Spleen (tissue), 11 donors: ENCODE measurements around the gene TXN2. TPM values are rescaled to one million over a fixed set of nuclear protein-coding genes. Genes with fewer than 3 reads are reported as not detected.

Experiments
- DNase-seq: peaks from one replicate; pipeline ENCODE4 v3.0.0-alpha.2; 2020
- H3K27ac ChIP-seq, 8 donors: fragments of 200-600 bp; sonication (generic) in 7 of 8; 1 replicate in 4 of 8; 2 replicates in 4 of 8; pipeline versions ENCODE4 v1.5.0 to v1.8.0; 2016 to 2021; ENCODE audit warnings: inconsistent platforms in 4 of 8, mild to moderate bottlenecking in 4 of 8, moderate library complexity in 1 of 8
- H3K27me3 ChIP-seq, 7 donors: fragments of 200-600 bp; sonication (generic) in 6 of 7; replicated peaks in 1 of 7; 1 replicate in 4 of 7; 2 replicates in 3 of 7; pipeline versions ENCODE4 v1.5.0 to v1.8.0; 2016 to 2021; ENCODE audit warnings: inconsistent platforms in 3 of 7, mild to moderate bottlenecking in 1 of 7
- H3K36me3 ChIP-seq, 6 donors: fragments of 200-600 bp; sonication (generic) in 5 of 6; 1 replicate in 4 of 6; 2 replicates in 2 of 6; pipeline versions ENCODE4 v1.5.0 to v1.8.0; 2016 to 2021; ENCODE audit warnings: inconsistent platforms in 2 of 6
- H3K4me1 ChIP-seq, 6 donors: fragments of 200-600 bp; sonication (generic) in 5 of 6; 1 replicate in 3 of 6; 2 replicates in 3 of 6; pipeline versions ENCODE4 v1.5.0 to v1.8.0; 2016 to 2021; ENCODE audit warnings: inconsistent platforms in 3 of 6
- H3K4me3 ChIP-seq, 8 donors: fragments of 200-600 bp; sonication (generic) in 7 of 8; 1 replicate in 4 of 8; 2 replicates in 4 of 8; pipeline versions ENCODE4 v1.5.0 to v1.8.0; 2016 to 2021; ENCODE audit warnings: inconsistent platforms in 4 of 8, mild to moderate bottlenecking in 4 of 8, moderate library complexity in 2 of 8
- H3K9me3 ChIP-seq, 8 donors: fragments of 200-600 bp; sonication (generic) in 7 of 8; 1 replicate in 4 of 8; 2 replicates in 4 of 8; pipeline versions ENCODE4 v1.5.0 to v1.8.0; 2016 to 2021; ENCODE audit warnings: inconsistent platforms in 4 of 8
- POLR2A ChIP-seq, 3 donors: fragments of 450-650 bp; IDR thresholded peaks; one replicate each; pipeline ENCODE4 v1.5.1; 2017; ENCODE audit warnings: antibody characterized with exemption in 3 of 3, mild to moderate bottlenecking in 1 of 3
- POLR2AphosphoS5 ChIP-seq, 3 donors: sonication (generic); formaldehyde crosslinking; IDR thresholded peaks; one replicate each; pipeline ENCODE4 v1.5.1; 2017; ENCODE audit warnings: antibody characterized with exemption in 3 of 3
- WGBS, 5 donors: extraction: QIAGEN DNeasy Blood & Tissue Kit in 3 of 5; methylation state at CpG; one replicate each; pipeline versions ENCODE4 v1.1.5 to v1.1.7; 2013 to 2018; 5-methylcytosine and 5-hydroxymethylcytosine counted together
- intact Hi-C: fragments of 100-400 bp; cut with DNase I; formaldehyde crosslinking; loops from one replicate; pipeline ENCODE4 v1.15.0; 2023; ENCODE audit warnings: low total_unique reads
- polyA plus RNA-seq, 3 donors: library from polyadenylated mRNA; stranded (reverse); fragments of 200-250 nt; gene quantifications; one replicate each; pipeline ENCODE4 v1.2.1, GENCODE V29; 2013
- total RNA-seq, 7 donors: library from RNA; depleted of rRNA in 3 of 7; stranded (reverse); fragments of >200 nt in 3 of 7; fragmentation: NEBNext Ultra II Directional in 4 of 7; extraction: Animal tissue kit (Norgen Biotek cat#: 25700) in 4 of 7; gene quantifications; one replicate each; pipeline versions ENCODE4 v1.1.0 to v1.2.1, GENCODE V29; 2016 to 2021
- TF ChIP-seq, protein P1 (sequence below), 11 experiments: fragments of 200-600 bp in 7 of 11; fragments of 450-650 bp in 4 of 11; sonication (generic) in 4 of 11; IDR thresholded peaks in 8 of 11; conservative IDR thresholded peaks in 3 of 11; 1 replicate in 7 of 11; 2 replicates in 4 of 11; pipeline versions ENCODE4 v1.4.0 to v1.8.0; 2016 to 2021; ENCODE audit warnings: antibody characterized with exemption in 11 of 11, inconsistent platforms in 4 of 11, mild to moderate bottlenecking in 1 of 11
- donor health status: healthy with polysubstance abuse.
- donor health status: DM: no; HTN: no; CAD: no; lungs with moderate emphysema.
- donor health status: DM: no; HTN: no; CAD: no.
- donor health status: Bipolar disorder and iron deficiency.
- donor health status: healthy.
- donor health status: DM: no; HTN: no; CAD: no.
- donor health status: DM: yes; HTN: yes; CAD: no.

TXN2 gene
- total and polyA plus RNA-seq, 10 donors = 52.6 to 105 (median 68.7) TPM

GRCh38 chr22:36469094-36469710 is 12.2 kb downstream of the TXN2 start:
- H3K4me1 ChIP-seq = peaks cover 9 to 98% (median 57%) of the 10 kb centered on the region in 6 donors
- 84 to 95% (median 89%) methylated on average over 14 of the region's 14 CpGs for WGBS, 5 donors
- peak overlapping the region in 5 of 8 donors; percentile 57 to 78 (median 72) for H3K27ac ChIP-seq
- H3K9me3 ChIP-seq = no peaks in the 10 kb centered on the region
- DNase-seq = no peak
- TF ChIP-seq, protein P1, sequence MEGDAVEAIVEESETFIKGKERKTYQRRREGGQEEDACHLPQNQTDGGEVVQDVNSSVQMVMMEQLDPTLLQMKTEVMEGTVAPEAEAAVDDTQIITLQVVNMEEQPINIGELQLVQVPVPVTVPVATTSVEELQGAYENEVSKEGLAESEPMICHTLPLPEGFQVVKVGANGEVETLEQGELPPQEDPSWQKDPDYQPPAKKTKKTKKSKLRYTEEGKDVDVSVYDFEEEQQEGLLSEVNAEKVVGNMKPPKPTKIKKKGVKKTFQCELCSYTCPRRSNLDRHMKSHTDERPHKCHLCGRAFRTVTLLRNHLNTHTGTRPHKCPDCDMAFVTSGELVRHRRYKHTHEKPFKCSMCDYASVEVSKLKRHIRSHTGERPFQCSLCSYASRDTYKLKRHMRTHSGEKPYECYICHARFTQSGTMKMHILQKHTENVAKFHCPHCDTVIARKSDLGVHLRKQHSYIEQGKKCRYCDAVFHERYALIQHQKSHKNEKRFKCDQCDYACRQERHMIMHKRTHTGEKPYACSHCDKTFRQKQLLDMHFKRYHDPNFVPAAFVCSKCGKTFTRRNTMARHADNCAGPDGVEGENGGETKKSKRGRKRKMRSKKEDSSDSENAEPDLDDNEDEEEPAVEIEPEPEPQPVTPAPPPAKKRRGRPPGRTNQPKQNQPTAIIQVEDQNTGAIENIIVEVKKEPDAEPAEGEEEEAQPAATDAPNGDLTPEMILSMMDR (IDR thresholded peaks at IDR 0.05 in 8 of 11, conservative IDR thresholded peaks at IDR 0.05 in 3 of 11) = no peak
- TF ChIP-seq POLR2AphosphoS5 (IDR thresholded peaks at IDR 0.05) (no peak), POLR2A (IDR thresholded peaks at IDR 0.05) (no peak)
- H3K36me3 ChIP-seq = peaks cover 0 to 68% (median 28%) of the 10 kb centered on the region in 6 donors
- intact Hi-C loops = no loop called here
- H3K27me3 ChIP-seq = no peaks in the 10 kb centered on the region
- no peak overlapping the region for H3K4me3 ChIP-seq

- H3K9me3 ChIP-seq = no peaks in the 10 kb centered on the region
- peak overlapping the region in 6 of 8 donors; percentile 10 to 97 (median 87) for H3K27ac ChIP-seq
- peaks cover 0 to 56% (median 18%) of the 10 kb centered on the region in 6 donors for H3K36me3 ChIP-seq
- H3K27me3 ChIP-seq = no peaks in the 10 kb centered on the region
- intact Hi-C loops = no loop called here
- TF ChIP-seq, protein P1 (IDR thresholded peaks at IDR 0.05 in 8 of 11, conservative IDR thresholded peaks at IDR 0.05 in 3 of 11) = no peak
- TF ChIP-seq POLR2A (IDR thresholded peaks at IDR 0.05) (no peak), POLR2AphosphoS5 (IDR thresholded peaks at IDR 0.05) (no peak)
- 26 to 45% (median 32%) methylated on average over 7 of the region's 7 CpGs for WGBS, 5 donors
- H3K4me3 ChIP-seq = no peak overlapping the region
- DNase-seq = no peak
- H3K4me1 ChIP-seq = peaks cover 9 to 98% (median 55%) of the 10 kb centered on the region in 6 donors
Measured at GRCh38 chr22:36467946-36468345, 13.5 kb downstream of the TXN2 start.

GRCh38 chr22:36467042-36467810 is 14.2 kb downstream of the TXN2 start:
- DNase-seq = no peak
- peaks cover 9 to 99% (median 59%) of the 10 kb centered on the region in 6 donors for H3K4me1 ChIP-seq
- TF ChIP-seq POLR2AphosphoS5 (IDR thresholded peaks at IDR 0.05) (peak in 2 of 3 donors; percentile 37 to 62), POLR2A (IDR thresholded peaks at IDR 0.05) (no peak)
- TF ChIP-seq, protein P1 (IDR thresholded peaks at IDR 0.05 in 8 of 11, conservative IDR thresholded peaks at IDR 0.05 in 3 of 11) = no peak

GRCh38 chr22:36466258-36466657 is 15.2 kb downstream of the TXN2 start:
- Histone ChIP-seq H3K27me3 (no peaks in the 10 kb centered on the region), H3K4me3 (no peak overlapping the region), H3K4me1 (peaks cover 9 to 100% (median 60%) of the 10 kb centered on the region in 6 donors), H3K27ac (peak overlapping the region; percentile 59 to 97 (median 77)), H3K36me3 (peaks cover 0 to 39% (median 10%) of the 10 kb centered on the region in 6 donors), H3K9me3 (no peaks in the 10 kb centered on the region)
- TF ChIP-seq, protein P1 (IDR thresholded peaks at IDR 0.05 in 8 of 11, conservative IDR thresholded peaks at IDR 0.05 in 3 of 11) = no peak
- TF ChIP-seq POLR2A (IDR thresholded peaks at IDR 0.05) = no peak
- 51 to 71% (median 66%) methylated on average over 5 to 7 of the region's 7 CpGs for WGBS, 5 donors
- DNase-seq = no peak
- intact Hi-C loops = no loop called here

More at GRCh38 chr22:36467042-36467810, 14.2 kb downstream of the TXN2 start:
- H3K36me3 ChIP-seq = peaks cover 0 to 48% (median 13%) of the 10 kb centered on the region in 6 donors
- 49 to 64% (median 52%) methylated on average over 10 to 14 of the region's 14 CpGs for WGBS, 5 donors
- H3K27me3 ChIP-seq = no peaks in the 10 kb centered on the region
- no peak overlapping the region for H3K4me3 ChIP-seq
- intact Hi-C loops = no loop called here
- no peaks in the 10 kb centered on the region for H3K9me3 ChIP-seq
- peak overlapping the region in 7 of 8 donors; percentile 10 to 97 (median 81) for H3K27ac ChIP-seq
